HG03342 (cell line): ENCODE data around the gene HINFP.
"Not testable (repeated sequence)": the region's sequence is repeated elsewhere in the genome, so short reads cannot be mapped to it uniquely, and the experiment has no call there.

Experiments
- ATAC-seq: cut with Tn5 transposase; IDR thresholded peaks from one replicate; pipeline ENCODE4 v1.9.1; 2021; ENCODE audit warnings: mild to moderate bottlenecking, moderate library complexity; ENCODE audit not compliant: unreplicated experiment

HINFP gene

GRCh38 chr11:119099711-119100110, 21.7 kb upstream of the HINFP start:
- no peak for ATAC-seq

- no peak for ATAC-seq
Observed at GRCh38 chr11:119100246-119100970, 21.0 kb upstream of the HINFP start.

GRCh38 chr11:119100994-119101758, 20.2 kb upstream of the HINFP start:
- peak; percentile 20 for ATAC-seq

- peak; percentile 74 for ATAC-seq
Observed at GRCh38 chr11:119101759-119102423, 19.5 kb upstream of the HINFP start, which contains the start of gene DPAGT1. DPAGT1 (minus strand) TSS chr11:119101853; CDS start chr11:119101655, 198 bp downstream.

GRCh38 chr11:119103161-119103664, 18.2 kb upstream of the HINFP start:
- ATAC-seq = not testable (repeated sequence)

GRCh38 chr11:119103793-119104192, 17.6 kb upstream of the HINFP start:
- no peak for ATAC-seq

GRCh38 chr11:119106564-119107537, 14.5 kb upstream of the HINFP start, which contains the start of gene C2CD2L:
C2CD2L (plus strand) TSS chr11:119107344; CDS start chr11:119107742, 398 bp downstream.
- peak; percentile 69 for ATAC-seq

- ATAC-seq = peak; percentile 17
Observed at GRCh38 chr11:119107538-119108145, 13.7 kb upstream of the HINFP start.

GRCh38 chr11:119108146-119108856, 13.1 kb upstream of the HINFP start:
- ATAC-seq = no peak

GRCh38 chr11:119108857-119109221, 12.5 kb upstream of the HINFP start:
- ATAC-seq = no peak

- ATAC-seq = no peak
Observed at GRCh38 chr11:119109843-119110242, 11.5 kb upstream of the HINFP start.

- ATAC-seq = no peak
Observed at GRCh38 chr11:119110439-119110838, 10.9 kb upstream of the HINFP start.

- no peak for ATAC-seq
Observed at GRCh38 chr11:119111361-119111925, 9.9 kb upstream of the HINFP start.

- ATAC-seq = no peak
Observed at GRCh38 chr11:119112314-119113020, 8.9 kb upstream of the HINFP start.

- ATAC-seq = no peak
Observed at GRCh38 chr11:119113716-119114115, 7.7 kb upstream of the HINFP start.

GRCh38 chr11:119114351-119114750, 7.0 kb upstream of the HINFP start:
- no peak for ATAC-seq

GRCh38 chr11:119115484-119116234, 5.7 kb upstream of the HINFP start:
- ATAC-seq = no peak

- ATAC-seq = no peak
Observed at GRCh38 chr11:119116235-119116594, 5.2 kb upstream of the HINFP start.
